Measurements from ENCODE around the gene ADARB1.

The ADARB1 gene

GRCh38 chr21:45056296-45056904, 18.0 kb upstream of the ADARB1 start:
- DNase-seq, result no peak

GRCh38 chr21:45056917-45057560, 17.3 kb upstream of the ADARB1 start:
- no peak for DNase-seq

GRCh38 chr21:45057886-45058285, 16.5 kb upstream of the ADARB1 start:
- no peak for DNase-seq

DNA sequence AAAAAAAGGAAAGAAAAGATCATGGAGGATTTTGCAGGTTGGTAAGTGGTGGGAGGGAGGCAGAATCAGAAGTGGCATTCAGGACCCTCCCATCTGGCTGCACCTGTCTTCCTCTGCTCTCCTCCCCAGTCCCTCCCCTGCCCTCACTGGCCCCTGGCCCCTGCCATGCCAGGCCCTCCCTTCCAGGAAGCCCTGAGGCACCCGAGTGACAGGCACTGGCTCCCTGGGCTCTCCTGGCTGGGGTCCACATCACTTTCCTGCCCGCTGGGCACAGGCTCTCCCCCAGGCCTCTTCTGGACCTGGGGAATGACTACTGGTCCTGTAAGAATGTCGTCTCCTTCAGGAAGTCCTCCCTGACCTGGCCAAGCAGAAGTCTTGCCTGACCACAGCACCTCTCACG, 15.3 kb upstream of the ADARB1 start:
- no peak for DNase-seq

DNA sequence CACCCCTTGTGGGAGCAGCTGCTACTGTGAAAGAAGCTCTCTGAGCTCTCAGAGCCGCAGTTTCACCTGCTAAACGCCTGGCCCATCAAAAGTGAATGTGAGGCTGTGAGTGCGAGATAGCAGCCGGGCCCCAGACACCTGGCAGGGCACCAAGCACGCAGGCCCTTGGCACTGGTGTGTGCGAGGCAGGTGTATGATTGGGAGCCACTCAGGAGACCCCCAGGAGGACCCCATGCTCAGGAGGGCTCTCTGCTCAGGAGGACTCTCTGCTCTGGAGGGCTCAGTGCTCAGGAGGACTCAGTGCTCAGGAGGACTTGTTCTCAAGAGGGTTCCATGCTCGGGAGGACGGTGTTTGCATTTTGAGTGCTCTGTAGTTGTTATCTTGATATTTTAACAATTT, 14.3 kb upstream of the ADARB1 start:
- DNase-seq, result no peak

DNA sequence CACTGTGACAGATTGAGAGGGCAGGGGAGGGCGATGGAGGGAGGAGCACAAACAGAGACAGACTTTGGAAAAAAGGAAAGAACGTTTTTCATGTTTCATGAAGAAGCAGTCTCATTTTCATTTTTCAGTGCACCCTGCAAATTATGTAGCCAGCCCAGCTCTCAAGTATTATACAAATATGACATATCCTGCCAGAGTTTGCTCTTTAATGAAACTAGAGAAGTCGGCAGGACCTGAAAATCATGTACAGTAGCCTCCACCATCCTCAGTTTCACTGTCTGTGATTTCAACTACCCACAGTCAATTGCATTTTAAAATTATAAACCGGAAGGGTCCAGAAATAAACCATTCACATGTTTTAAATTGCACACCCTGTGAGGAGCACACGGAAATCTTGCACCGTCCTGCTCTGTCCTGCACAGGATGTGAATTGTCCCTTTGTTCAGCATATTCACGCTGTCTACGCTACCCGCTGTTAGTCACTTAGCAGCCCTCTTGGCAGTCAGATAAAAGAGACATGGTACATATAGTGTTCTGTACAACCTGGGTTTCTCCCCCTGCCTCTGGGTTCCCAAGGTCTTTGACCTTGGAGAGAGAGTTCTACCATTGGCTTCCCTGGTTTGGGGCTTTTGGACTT, 13.6 kb upstream of the ADARB1 start:
- no peak for DNase-seq

- DNase-seq, result no peak
Measured at GRCh38 chr21:45064091-45064490, 10.3 kb upstream of the ADARB1 start.

GRCh38 chr21:45064618-45065399, 9.6 kb upstream of the ADARB1 start:
- no peak for DNase-seq

DNA sequence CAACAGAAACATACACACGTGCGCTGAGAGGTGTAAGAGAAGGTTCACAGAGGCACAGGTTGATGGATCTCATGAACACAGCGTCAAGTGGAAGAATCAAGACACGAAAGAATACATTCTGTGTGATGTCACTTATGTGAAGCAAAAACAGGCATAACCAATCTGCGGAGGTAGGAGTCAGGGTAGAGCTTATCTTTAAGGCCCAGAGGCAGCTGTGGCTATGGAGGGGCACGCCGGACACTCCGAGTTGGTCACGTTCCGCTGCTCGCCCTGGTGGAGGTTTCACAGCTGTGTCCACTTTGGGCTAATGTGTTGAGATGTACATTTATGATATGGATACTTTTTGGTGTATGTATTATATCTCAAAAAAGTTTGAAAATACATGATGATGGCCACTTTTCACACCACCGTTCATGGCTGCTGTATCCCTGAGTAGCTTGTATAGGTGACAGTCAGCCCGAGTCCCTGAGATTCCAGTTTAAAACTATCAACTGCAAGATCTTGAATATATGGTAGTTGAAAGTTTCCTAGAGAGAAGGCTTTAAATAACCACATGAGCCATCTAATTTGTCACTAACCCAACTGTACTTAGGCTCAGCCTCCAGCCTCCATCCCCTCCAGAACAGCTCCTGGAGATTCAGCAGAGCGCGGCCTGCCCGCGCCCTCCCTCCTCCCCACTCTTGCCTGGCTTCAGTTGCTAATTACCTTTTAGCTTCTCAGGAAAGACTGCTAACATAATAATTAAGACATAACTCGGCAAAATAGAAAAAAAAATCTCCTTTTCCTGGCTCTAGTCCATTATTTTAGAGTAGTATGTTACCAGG, 6.7 kb upstream of the ADARB1 start:
- no peak for DNase-seq

DNA sequence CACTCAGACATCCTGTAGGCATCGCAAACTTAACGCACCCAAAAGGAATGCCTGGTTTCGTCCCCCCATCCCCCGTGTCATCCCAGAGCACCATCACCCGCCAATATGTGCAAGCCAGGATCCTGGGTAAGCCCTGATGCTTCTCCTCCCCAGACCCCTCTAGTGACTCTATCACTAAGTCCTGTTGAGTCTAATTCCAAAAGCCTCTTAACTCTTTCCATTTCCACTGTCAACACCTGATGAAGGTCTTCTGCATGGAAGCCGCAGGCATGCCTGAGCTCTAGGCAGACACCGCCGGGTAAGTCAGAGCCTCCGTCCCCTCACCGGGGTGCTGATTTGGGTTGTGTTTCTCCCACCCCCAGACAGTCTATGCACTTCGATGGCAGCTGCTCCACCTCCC, 5.3 kb upstream of the ADARB1 start:
- no peak for DNase-seq

DNA sequence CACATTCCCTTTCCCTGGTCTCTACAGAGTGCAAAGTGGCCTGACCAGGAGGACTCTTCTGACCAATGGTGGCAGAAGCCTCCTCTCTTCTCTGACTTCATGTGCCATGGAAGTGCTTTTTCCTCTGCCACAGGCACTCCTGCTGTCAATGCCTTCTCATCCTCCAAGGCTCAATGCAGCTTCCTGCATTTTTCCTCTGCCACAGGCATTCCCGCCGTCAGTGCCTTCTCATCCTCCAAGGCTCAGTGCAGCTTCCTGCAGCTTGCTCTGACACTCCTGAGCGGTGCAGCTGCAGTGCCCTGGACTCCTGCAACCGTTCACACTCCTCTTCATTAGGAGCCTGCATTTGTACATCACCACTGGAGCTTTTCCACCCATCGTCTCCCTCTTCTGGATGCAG, 4.7 kb upstream of the ADARB1 start:
- no peak for DNase-seq

DNA sequence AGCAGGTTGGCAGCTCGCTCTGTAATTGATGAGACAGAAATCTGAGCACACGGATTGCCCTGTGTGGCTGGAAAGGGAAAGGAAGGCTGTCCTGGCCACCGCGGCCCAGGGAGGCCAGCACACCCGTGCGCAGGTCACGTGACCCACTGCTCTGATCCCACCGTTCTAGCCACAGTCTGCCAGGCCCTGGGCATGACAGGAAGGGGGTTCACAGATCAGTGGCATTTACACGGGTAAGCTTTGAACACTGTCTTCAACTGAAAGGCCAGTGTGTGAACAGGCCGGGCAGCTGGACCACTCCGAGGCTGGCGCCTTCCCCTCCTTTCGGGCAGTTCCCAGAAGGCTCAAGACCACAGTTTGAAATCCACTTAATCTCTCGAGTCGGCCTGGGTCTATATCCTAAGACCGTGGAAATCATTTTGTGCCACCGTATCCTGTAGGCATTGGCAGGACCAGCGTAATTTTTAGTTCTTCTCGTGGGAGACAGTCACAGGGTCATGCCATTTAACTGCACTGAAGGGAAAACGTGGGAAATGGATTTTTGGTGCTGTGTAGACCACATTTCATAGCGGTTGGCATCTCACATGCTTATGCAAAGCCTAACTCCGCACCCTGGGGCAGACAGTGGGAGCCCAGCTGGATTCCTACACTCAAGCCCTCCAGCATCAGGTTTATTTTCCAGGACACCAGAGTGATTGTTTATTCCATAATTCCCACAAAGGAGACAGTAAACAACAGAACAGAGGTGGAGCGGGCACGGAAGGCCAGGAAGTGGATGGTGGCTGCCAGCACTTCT, 3.1 kb upstream of the ADARB1 start:
- DNase-seq, result no peak

DNA sequence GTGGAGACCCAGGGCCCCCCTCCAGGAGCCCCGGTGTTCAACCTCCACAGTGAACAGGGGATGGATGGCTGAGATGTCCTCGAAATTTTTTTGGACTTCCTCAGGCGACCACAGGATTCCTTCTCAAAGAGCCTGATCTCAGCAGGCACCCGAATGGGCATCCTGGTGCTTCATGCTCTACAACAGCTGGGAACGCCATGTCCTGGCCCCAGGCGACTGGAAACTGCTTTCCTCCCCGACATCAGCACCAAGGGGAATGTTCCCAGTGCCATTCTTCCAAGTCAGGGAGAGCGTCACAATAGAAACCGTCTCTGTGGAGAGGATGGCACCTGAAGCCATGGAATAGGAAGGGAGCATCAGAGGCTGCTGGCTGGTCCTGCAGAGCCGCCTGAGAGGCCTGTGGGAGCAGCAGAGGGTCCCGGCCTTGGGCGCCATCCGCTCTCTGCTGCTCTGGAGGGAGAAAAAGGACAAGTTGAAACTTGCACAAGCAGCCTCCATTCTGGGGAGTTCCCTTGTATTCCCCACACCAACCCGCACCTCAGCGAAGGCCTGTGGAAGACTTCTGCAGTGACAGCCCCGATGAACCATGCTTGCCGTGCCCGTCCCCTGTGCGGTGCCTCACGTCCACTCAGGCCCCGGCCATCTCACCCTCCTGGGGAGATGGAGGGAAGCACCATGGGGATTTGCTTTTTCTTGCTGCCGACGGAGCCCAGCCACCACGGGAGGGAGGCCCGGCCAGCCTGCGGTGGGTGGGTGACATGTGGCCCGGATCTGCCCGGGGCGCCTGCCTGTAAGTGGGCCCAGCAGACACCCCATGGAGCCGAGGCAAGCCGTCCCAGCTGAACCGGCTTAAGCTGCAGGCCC, 2.3 kb upstream of the ADARB1 start:
- DNase-seq, result no peak

GRCh38 chr21:45072738-45073300, 1.6 kb upstream of the ADARB1 start:
- no peak for DNase-seq

- no peak for DNase-seq
Measured at GRCh38 chr21:45073301-45074047, 906 bp upstream of the ADARB1 start.

GRCh38 chr21:45074818-45075595, 627 bp downstream of the ADARB1 start:
- DNase-seq, result peak; percentile 32

- no peak for DNase-seq
Measured at GRCh38 chr21:45075596-45076244, 1.3 kb downstream of the ADARB1 start.

- no peak for DNase-seq
Measured at GRCh38 chr21:45076245-45076711, 1.9 kb downstream of the ADARB1 start.
